ENCODE measurements around the gene GABRB1. TPM values are rescaled to one million over a fixed set of nuclear protein-coding genes. Genes with fewer than 3 reads are reported as not detected.

The GABRB1 gene
- polyA plus RNA-seq (ENCODE audit: insufficient read length in 10 of 10), result under 1 TPM in 2 of 10 donors, not detected in 8; 0.44 to 0.54 TPM
- long read RNA-seq, donor 1, result 0 reads
- long read RNA-seq, donor 2, result 0 reads
- long read RNA-seq, donor 3, result 0 reads
- long read RNA-seq, donor 4, result 0 reads
- long read RNA-seq, donor 5, result 0 reads
- long read RNA-seq, donor 6, result 0 reads
- long read RNA-seq, donor 7, result 0 reads
- long read RNA-seq, donor 8, result 0 reads
- long read RNA-seq, donor 9, result 0 reads

DNA sequence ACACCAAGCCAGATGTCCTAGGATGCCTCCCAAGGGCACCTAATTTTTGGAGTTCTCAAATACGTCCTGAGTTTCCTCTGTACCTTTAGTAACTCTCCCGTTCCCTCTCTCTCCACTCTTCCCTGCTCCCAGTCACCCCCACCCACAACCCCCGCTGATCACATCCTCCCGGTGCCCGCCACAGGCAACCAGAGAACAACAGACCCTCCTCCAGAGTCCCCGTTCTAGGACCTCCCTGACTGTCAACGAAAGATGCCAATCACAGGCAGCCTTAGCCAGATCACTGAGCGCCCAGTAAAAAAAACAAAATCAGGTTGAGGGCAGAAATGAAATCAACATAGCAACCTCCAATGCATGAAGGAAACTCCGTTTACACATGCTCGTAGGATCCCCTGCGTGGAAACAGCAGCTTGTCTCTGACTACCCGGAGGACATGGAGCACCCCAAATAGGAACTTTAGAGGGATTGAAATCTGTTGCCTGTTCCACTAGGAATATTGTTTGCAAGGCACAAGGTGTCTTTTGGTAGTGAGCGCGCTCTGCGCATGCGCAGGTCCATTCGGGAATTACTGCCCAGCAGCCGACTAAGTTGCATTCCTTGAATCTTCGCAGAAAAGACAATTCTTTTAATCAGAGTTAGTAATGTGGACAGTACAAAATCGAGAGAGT, at the start of gene GABRB1:
TSS of gene GABRB1 (plus strand) at position 557 of the 668 bp plus-strand sequence.
- DNase-seq, result peak; percentile 12 to 71 (median 36)

DNA sequence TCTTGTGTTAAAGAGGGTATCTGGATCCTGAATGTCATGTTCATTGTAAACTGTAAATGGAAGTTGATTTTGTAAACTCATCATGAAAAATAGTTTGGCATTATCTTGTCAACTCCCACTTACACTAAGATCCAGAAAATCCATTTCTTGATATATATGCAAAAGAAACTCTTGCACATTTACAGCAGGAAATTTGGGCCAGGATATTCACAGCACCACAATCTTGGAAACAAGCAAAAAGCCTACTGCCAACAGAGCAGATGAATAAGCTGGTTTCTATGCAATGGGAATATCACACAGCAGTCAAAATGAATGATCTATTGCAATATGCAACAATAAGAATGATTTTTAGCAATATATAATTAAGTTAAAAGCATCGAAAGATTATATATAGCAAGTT, 46.6 kb upstream of the GABRB1 start:
- DNase-seq, result no peak

DNA sequence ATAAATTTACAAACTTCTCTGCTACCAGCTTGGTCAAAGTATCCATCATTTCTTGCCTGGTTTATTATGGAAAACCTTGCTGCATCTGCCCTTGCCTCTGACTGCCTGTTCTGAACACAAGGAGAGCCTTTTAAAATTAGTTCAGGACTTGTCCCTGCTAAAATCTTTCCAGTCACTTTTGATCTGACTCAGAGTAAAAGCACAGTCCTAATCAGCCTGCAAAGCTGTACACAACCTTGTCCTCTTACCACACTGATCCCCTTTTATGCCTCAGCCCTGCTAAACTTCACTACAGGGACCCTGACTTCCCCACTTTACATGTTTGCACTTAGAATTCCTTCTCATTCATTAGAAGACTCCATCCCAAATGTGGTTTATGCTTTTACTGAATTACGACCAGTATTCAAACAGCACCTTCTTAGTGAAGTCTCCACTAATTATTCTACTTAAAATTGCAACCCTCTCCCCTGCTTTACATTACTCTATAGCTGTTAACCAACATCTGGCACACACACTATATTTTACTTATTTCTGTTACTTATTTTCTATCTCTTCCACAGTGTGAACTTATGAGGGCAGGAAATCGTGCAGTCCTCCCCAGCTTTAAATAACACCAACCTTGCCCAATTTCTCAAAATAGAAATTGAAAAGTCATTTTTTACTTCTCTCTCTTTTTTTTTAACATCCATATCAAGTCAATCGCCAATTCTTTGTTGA, 44.3 kb upstream of the GABRB1 start:
- DNase-seq, result no peak

DNA sequence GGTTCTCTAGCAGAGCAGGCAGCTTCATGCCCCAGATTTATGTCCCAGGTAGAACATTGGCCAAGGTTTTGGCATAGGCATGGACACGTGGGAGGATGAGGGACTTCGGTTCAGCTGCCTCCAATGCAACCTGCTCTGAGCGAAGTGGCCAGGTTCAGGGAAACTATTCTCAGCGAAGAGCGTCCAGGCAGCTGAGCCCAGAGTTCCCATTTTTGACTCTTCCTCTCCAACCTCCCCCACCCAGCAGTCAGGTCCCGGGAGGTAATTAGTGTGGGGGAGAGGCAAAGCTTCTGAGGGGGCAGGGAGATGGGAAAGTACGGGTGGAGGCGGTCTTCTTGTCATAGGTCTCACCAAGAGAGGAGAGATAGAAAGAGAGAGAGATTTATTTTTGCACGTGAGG, 39.0 kb upstream of the GABRB1 start:
- DNase-seq, result no peak

DNA sequence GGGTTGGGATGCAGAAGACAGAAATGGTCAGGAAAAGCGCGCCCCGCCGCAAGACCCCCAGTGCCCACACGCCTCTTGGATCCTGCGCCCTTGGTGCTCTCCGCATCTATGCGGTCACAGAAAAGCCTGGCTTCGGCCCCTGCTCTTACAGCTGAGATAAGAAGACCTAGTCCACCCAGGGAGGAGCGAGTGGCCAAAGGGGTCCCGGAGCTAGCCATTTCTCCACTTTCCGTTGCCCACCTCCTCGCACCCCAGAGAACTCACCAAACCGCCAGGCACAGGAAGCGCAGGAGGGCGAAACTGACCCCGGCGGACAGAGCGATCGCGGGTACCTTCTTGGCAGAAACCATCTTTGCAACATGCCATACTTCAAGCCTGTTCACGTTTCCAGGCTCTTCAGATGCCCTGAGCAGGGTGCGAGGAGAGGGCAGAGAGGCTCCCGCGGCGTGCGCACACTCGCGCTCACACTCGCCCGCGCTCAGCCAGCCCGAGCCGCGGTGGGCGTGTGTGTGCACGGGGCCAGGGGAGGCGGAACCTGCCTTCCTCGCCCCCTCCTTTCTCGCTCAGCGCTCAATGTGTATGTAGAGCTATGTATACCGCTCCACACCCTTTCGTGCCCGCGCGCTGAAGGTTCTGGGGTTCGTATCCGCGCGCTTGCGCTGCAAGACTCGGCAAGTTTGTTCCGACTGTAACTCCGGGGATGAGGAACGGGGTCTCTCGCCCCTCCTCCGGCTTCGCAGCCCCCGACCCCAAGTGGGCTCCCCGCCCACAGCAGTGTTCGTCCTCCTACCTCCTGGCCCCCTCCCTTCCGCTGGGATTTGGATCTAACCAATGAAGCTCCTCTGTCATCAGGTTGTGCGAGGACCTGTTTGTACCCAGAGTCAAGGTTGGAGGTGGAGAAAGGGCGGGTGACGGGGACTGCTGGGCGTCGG, 38.0 kb upstream of the GABRB1 start, which contains the start of gene GABRA4:
TSS of gene GABRA4 (minus strand) at position 507 of the 932 bp plus-strand sequence. CDS start at position 350, 157 bp downstream.
- peak in 1 of 3 donors; percentile 22 for DNase-seq

DNA sequence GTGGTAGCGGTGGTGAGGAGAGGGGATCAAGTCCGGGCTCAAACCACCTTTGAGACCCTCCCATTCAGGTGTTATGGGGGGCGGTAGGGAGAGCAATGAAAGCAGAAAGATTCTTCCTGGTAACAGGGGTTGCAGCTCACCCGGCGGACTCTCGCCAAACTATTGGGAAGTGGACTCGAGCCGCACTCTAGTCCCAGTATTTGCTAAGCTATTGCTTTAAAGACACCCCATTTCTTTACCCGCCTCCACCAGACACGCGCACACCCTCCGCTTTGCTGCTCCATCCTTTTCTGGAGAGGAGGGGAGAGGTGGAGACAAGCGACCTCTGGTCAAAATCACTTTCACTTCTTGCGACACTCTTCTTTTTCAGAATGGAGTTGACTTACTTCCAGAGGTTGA, 37.4 kb upstream of the GABRB1 start:
- peak in 1 of 3 donors; percentile 2 for DNase-seq

DNA sequence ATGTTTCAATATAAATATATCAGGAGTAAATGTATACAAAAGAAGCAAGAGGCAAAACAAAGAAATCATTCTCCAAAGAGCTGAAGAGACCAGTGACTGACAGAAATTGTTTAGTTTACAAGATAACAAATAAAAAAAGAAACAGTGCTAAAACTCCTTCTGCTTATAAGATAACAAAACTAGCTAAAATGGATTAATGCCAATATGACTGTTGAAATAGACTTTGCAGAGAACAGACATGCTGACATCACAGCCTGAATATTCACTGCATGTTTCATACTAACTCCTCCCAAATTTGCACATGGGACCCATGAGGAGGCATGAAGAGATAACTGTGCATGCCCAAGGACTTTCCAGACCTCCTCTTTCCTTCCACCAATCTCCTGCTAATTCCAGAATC, 31.8 kb upstream of the GABRB1 start:
- DNase-seq, result peak in 1 of 3 donors; percentile 2

DNA sequence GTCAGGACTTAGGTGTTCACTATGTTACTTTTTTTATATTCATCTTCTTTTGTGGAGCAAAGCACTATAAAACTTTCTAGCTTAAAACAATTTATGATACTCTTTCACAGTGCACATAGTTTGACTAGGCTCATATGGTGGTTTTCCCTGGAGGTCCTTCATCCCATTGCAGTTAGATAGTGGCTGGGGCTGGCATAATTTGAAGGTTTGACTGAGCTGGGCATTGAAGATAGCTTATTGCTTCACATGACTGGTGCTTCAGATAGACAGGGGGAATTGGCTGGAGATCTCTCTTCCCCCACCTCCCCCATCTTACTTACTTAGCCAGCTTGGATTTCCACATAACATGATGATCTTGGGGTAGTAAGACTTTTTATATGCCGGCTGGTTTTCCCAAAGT, 31.0 kb upstream of the GABRB1 start:
- no peak for DNase-seq

DNA sequence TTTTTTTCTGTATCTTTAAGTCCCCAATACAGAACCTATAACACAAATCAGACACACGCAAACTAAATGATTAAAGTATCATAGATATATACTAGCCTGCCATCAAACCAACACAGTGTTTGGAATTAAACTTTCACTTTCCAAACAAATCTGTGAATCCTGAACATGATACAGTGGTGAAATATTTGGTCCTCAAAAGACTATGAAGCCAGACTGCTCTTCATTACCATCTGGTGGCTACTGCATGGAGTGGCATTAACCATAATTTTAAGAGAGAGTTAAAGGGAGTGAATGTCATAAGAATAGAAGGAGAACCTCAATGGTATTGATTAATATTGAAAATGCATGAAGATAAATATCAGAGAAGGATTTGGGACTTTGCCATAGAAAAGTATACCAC, 28.8 kb upstream of the GABRB1 start:
- DNase-seq, result no peak

DNA sequence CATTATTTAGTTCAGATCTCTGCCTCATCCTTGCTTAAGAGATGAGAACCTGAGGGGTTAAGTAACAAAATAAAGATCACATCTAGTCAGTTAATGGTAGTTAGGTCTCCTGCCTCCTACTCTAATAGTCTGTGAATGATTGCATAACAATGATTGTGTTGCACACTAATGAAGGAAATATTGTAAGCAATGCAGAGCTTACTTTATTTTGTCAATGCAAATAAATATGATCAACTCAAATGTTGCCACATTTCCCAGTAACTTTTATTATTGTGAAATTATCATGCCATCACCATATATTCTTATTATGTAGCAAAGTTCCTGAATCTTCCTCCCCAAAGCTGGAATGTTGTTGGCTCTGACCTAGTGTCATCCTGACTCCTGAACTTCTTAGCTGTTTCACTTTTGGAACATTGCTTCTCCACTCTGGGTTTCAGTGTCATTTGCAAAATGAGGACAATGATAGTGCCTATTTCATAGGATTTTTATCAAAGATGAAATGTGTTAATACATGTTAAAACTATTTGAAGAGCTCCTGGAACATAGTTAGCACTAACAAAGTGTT, 20.9 kb upstream of the GABRB1 start:
- no peak for DNase-seq

DNA sequence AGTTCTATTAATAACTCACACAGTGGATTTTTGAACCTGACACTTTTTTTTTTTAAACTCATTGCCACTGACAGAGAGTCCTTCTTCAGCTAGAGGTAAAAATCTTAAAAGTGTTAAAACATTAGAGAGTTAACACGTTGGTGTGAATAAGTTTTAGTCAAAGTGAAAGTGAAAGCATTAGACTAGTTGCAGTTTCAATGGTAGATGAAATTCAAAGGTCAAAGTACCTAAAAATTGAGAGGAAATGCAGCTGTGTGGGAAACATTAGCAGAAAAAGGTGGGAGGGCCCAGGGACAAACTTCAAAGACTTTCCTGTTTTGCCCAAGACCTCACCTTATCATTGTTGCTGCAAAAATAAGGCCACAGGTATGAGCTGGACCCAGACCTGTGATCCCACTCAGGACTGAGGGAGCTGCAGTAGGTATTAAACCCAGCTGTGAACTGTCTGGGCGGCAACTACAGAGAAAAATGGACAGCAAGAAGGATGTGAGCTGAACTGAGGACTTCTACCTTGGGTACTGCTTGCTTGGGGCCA, 20.4 kb upstream of the GABRB1 start:
- DNase-seq, result no peak

DNA sequence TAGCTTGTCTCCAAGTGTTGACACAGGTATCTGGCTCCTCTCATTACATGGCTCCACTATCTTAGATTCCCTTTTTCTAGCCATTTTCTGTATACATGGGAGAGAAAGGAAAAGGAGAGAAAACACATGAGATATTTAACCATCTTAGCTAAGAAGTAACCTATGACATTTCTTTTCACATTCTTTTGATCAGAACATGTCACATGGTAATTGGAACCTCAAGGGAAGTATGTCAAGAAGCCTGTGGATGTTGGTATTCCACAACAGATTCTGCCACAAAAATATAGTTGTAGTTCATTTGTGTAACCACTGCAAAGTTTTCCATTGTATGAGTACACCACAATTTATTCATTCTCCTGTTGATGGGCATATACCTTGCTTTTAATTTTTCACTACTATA, 18.7 kb upstream of the GABRB1 start:
- DNase-seq, result no peak

DNA sequence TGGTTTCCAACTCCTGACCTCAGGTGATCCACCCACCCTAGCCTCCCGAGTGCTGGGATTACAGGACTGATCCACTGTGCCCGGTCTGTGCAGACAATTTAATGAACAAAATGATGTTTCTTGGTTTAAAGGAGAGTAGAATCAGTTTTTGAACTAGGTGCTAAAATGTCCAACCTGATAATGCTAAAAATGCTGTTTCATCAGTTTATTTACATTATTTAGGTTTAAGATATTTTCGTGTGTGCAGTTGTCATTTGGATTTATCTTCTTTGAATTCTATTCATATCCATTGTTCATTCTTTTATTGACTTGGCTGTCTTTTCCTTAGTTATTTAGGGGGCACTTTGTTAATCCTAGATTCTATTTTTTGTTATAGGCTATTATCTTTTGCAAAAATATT, 18.0 kb upstream of the GABRB1 start:
- DNase-seq, result no peak

DNA sequence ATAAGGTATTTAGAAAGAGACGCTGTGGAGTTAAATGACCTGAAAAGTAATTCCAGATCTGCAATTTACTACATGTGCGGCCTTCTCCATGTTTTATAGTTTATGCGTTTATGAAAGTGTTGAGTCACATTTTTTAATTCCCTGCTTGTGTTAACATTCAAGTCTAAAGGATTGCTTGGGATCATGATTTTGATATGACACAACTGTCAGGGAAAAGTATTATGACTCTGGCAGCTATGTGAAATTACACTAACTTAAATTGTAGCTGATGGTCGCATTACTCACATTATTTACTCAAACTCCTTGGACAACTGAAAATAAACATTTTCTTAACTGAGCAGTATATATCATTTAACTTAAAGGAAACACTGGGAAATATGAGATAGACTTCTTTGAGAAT, 14.3 kb upstream of the GABRB1 start:
- DNase-seq, result no peak

DNA sequence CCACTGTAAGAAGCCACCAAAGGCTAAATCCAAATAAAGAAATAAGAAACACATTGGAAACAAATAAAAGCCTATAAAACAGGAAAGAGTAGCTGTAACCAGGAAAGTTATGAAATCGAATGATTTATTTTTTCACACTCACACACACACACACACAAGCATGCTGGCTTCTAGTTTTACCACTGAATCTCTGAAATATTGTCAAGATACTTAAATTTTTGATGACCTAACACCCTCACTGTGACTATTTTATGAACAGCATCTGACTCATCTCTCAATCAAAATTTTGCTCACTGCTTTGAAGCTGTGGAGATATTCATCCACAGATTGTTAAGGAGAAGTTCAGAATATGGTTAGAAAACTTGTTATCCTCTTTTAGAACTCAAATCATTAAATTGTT, 13.9 kb upstream of the GABRB1 start:
- DNase-seq, result no peak

DNA sequence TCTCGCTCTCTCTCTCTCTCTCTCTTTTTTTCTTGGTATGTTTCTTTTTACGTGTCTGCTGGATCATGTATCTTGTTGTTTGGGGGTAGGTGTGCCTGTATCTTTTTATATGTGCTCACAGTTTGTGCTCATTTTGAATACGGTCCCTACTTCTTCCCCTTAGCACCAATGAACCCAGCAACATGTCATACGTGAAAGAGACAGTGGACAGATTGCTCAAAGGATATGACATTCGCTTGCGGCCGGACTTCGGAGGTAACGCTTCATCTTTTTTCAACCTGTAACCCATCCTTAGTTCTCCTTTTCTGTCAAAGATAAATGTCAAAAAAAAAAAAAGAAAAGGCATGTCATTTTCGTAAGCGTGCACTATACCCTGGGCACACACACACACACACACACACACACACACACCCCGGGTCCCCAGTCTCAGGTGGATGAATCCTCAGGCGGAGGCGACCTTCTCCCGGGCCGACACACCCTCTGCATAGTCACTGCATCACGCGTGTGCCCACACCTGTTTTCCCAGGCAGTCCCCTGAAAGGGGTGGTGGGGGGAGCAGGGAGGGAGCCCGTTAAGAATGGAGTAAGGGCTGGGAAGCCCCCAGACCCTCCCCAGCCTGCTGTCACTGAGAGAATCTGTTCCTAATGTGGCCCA, 511 bp downstream of the GABRB1 start:
- no peak for DNase-seq

DNA sequence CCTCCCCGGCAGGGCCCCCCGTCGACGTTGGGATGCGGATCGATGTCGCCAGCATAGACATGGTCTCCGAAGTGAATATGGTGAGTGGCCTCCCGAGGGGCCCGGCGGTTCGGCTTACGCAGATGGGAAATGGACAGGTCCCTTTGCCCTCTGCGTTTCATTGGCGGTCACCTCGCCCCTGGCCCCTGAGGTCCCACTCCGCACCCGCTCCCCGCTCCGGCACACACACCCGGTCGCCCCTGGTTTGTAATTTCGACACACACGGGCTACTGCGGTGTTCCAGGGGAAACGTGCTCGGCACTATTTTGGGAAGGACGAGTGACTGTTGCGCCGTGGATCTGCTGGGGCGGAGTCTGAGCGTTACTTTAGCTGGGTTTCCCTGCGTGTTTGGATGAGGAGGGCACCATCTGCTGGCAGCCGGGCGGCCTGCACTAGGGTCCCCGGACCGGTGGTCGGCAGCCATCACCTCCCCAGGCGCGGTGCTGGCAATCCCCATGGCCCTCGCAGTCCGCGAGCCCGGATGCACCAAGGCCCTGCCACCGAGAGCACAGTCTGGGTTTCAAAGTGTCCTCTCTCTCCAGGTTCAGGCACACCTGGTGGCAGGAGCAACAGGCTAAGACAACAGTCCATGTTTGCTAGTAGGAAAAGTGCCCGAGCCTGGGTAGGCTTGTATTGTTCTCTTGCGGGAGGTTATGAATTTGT, 1.2 kb downstream of the GABRB1 start:
- peak; percentile 14 to 67 (median 25) for DNase-seq

DNA sequence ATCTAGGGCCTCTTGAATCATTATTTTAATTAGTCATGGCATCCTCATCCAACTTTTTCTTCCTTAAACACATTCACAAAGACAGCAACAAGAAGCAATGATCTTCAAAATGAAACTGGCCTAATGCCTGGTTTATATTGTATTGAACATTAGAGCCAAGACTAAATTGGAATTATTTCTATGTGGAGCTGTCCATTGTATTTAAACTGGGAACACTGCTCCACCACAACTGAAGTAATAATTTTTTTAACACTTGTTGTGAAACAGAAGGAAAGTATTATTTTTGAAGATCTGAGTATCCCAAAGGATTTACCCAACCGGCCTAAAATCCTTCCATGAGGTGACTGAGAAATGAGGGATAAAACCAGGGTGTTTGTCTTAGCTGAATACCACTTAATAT, 6.9 kb downstream of the GABRB1 start:
- no peak for DNase-seq

DNA sequence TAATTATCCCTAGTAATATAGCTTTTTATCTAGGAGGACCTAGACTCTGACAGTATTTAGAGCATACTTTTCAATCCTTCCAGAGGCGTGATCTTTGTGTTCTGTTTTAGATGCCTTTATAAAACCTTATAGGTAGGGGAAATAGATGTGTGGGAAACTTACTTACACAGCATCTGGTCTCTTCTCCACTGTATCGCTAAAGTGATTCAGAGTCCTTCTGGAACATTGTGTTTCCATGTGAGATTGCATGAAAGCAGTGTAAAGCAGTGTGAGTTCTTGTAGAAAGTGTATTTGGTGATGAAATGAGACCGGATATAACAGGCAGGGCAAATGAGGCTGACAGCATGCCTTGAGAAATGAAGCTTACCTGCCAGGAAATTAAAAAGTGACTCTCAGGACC, 9.5 kb downstream of the GABRB1 start:
- DNase-seq, result no peak

DNA sequence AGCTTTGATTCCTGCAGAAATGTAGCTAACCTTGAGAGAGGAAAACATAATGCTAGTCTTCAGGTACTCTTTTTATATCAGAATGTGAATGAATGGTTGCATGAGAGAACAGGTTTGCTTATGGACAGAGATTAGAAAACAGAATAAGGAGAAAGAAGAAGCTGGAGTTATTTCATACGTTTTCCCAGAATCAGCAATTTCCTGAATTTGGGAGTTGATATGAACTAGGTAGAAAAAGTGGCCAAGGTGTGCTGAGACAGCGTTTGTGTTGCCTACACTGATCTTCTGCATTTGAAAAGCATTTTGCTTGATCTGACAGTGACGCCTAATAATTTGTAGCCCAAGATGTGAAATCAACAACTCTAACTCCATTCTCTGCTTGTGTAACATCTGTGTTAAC, 12.5 kb downstream of the GABRB1 start:
- DNase-seq, result no peak
